Keratinocyte (primary cell): ENCODE measurements around the gene TESK1. TPM values are rescaled to one million over a fixed set of nuclear protein-coding genes. Genes with fewer than 3 reads are reported as not detected.
"Not testable (repeated sequence)": the region's sequence is repeated elsewhere in the genome, so short reads cannot be mapped to it uniquely, and the experiment has no call there.

Experiments used
- DNase-seq: peaks from one replicate; pipeline ENCODE4 v3.0.0-alpha.2; 2011; ENCODE audit warnings: low read depth, missing footprints, low spot score
- FAIRE-seq: peaks from 2 replicates; lab custom pipeline; 2011; peaks lifted over from hg19 to GRCh38; lab: Jason Lieb, UNC
- H2AFZ ChIP-seq: 2 replicates; pipeline ENCODE4 v1.6.0; 2012; ENCODE audit warnings: low read length, control low read depth, inconsistent platforms; ENCODE audit not compliant: control insufficient read depth
- H3K27ac ChIP-seq: 2 replicates; pipeline ENCODE4 v1.5.1; 2011; ENCODE audit warnings: low read length; ENCODE audit not compliant: control insufficient read depth, insufficient read depth
- H3K27me3 ChIP-seq: 3 replicates; pipeline ENCODE4 v1.6.0; 2011; ENCODE audit warnings: low read length; ENCODE audit not compliant: control insufficient read depth, insufficient read depth; ENCODE audit errors: extremely low read depth
- H3K36me3 ChIP-seq, 2 experiments: 2 replicates in 1 of 2; 3 replicates in 1 of 2; pipeline ENCODE4 v1.5.1; 2011; ENCODE audit warnings: low read length in 2 of 2, mild to moderate bottlenecking in 1 of 2; ENCODE audit not compliant: control insufficient read depth in 2 of 2, insufficient read depth in 2 of 2; ENCODE audit errors: extremely low read depth in 1 of 2
- H3K4me1 ChIP-seq: 3 replicates; pipeline ENCODE4 v1.5.1; 2011; ENCODE audit warnings: low read length; ENCODE audit not compliant: control insufficient read depth, insufficient read depth; ENCODE audit errors: extremely low read depth
- H3K4me2 ChIP-seq: 3 replicates; pipeline ENCODE4 v1.6.0; 2011; ENCODE audit warnings: low read depth, low read length; ENCODE audit not compliant: control insufficient read depth, insufficient read depth; ENCODE audit errors: extremely low read depth
- H3K4me3 ChIP-seq, 3 experiments: fragments of 200-600 bp in 1 of 3; sonication (generic) in 1 of 3; 2 replicates in 2 of 3; 3 replicates in 1 of 3; pipeline ENCODE4 v1.5.1; 2011 to 2016; ENCODE audit warnings: low read length in 3 of 3, mild to moderate bottlenecking in 3 of 3, control low read depth in 2 of 3, inconsistent platforms in 1 of 3, low read depth in 1 of 3, mixed read lengths in 1 of 3, mixed run types in 1 of 3, moderate library complexity in 1 of 3; ENCODE audit not compliant: control insufficient read depth in 2 of 3, insufficient read depth in 2 of 3; ENCODE audit errors: extremely low read depth in 1 of 3
- H3K79me2 ChIP-seq: 2 replicates; pipeline ENCODE4 v1.6.0; 2012; ENCODE audit warnings: low read length; ENCODE audit not compliant: control insufficient read depth, insufficient read depth
- H3K9ac ChIP-seq: 3 replicates; pipeline ENCODE4 v1.6.0; 2011; ENCODE audit warnings: low read length; ENCODE audit not compliant: control insufficient read depth, insufficient read depth; ENCODE audit errors: extremely low read depth
- H3K9me1 ChIP-seq: 3 replicates; pipeline ENCODE4 v1.6.0; 2011; ENCODE audit warnings: low read length; ENCODE audit not compliant: control insufficient read depth, insufficient read depth; ENCODE audit errors: extremely low read depth
- H3K9me3 ChIP-seq: 2 replicates; pipeline ENCODE4 v1.5.1; 2012; ENCODE audit warnings: low read depth, low read length; ENCODE audit not compliant: control insufficient read depth
- H4K20me1 ChIP-seq: 3 replicates; pipeline ENCODE4 v1.6.0; 2011; ENCODE audit warnings: low read length; ENCODE audit not compliant: control insufficient read depth, insufficient read depth; ENCODE audit errors: extremely low read depth
- EZH2 ChIP-seq: IDR thresholded peaks from one replicate; pipeline ENCODE4 v1.6.1; 2012; ENCODE audit warnings: inconsistent platforms, mild to moderate bottlenecking, low read length, moderate library complexity
- dilution Hi-C: fragments of 300-500 bp; cut with MboI; formaldehyde crosslinking; loops from one replicate; pipeline ENCODE4 v1.7.0; 2020; ENCODE audit warnings: low sequenced_read_pairs; ENCODE audit not compliant: extremely low pct_ligation_motif_present
- polyA plus RNA-seq, 5 experiments: library from polyadenylated mRNA; depleted of rRNA in 3 of 5; stranded (reverse) in 3 of 5; stranded (forward) in 1 of 5; unstranded in 1 of 5; fragments of >200 nt; gene quantifications; 1 replicate in 1 of 5; 2 replicates in 3 of 5; 3 replicates in 1 of 5; pipeline versions ENCODE4 v1.2.1 to v1.2.3, GENCODE V29; 2011 to 2012; ENCODE audit warnings: missing spikeins in 2 of 5, low read depth in 1 of 5, low replicate concordance in 1 of 5
- TF ChIP-seq, protein P1 (sequence below), 3 experiments: IDR thresholded peaks in 1 of 3; conservative IDR thresholded peaks in 1 of 3; optimal IDR thresholded peaks in 1 of 3; 2 replicates in 2 of 3; 3 replicates in 1 of 3; pipeline versions ENCODE3 to v1.5.1; 2011; ENCODE audit warnings: low read length in 3 of 3, mild to moderate bottlenecking in 3 of 3, moderate library complexity in 2 of 3, control low read depth in 1 of 3, inconsistent platforms in 1 of 3; ENCODE audit not compliant: insufficient read depth in 2 of 3; ENCODE audit errors: extremely low read depth in 1 of 3

TESK1 gene
- polyA plus RNA-seq, 1 donor (not counting 4 experiments of a cell fraction or from before 2014, with no cell fraction given), result 11.2 TPM

DNA sequence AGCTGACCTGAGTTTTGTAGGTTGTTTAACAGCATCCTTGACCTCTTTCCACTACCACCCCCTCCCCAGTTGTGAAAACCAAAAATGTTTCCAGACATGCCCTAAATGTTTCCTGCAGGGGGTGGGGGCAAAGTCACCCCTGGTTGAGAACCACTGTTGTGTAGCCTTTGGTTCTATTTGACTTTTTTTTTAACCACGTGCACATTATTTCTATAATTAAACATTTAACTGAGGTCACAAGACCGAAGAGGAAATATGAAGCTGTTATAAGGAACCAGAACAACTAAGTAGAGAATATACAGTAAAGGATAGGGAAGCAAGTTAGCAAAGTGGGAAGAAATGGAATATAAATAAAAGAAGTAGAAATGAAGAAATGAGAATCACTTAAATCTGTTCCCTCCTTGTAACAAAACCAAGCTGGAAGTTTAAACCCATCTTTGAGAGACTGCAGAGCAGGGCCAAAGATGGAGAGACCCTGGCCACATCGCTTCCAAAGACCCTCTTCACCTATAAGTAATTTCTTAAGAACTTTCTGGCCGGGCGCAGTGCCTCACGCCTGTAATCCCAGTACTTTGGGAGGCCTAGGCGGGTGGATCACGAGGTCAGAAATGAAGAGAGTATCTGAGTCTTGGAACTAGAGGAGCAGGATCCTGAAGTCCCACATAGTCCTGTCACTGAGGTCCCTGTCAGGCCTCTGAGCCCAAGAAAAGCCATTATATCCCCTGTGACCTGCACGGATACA is 31.2 kb downstream of the TESK1 start:
- no peak overlapping the region for H3K4me3 ChIP-seq
- no peak overlapping the region for H3K9ac ChIP-seq
- H3K79me2 ChIP-seq, result no peaks in the 10 kb centered on the region
- H3K27me3 ChIP-seq, result no peaks in the 10 kb centered on the region
- dilution Hi-C loops, result no loop called here
- no peak for TF ChIP-seq EZH2
- TF ChIP-seq, protein P1, sequence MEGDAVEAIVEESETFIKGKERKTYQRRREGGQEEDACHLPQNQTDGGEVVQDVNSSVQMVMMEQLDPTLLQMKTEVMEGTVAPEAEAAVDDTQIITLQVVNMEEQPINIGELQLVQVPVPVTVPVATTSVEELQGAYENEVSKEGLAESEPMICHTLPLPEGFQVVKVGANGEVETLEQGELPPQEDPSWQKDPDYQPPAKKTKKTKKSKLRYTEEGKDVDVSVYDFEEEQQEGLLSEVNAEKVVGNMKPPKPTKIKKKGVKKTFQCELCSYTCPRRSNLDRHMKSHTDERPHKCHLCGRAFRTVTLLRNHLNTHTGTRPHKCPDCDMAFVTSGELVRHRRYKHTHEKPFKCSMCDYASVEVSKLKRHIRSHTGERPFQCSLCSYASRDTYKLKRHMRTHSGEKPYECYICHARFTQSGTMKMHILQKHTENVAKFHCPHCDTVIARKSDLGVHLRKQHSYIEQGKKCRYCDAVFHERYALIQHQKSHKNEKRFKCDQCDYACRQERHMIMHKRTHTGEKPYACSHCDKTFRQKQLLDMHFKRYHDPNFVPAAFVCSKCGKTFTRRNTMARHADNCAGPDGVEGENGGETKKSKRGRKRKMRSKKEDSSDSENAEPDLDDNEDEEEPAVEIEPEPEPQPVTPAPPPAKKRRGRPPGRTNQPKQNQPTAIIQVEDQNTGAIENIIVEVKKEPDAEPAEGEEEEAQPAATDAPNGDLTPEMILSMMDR (optimal IDR thresholded peaks at IDR 0.05 in 1 of 3, IDR thresholded peaks at IDR 0.05 in 1 of 3, conservative IDR thresholded peaks at IDR 0.05 in 1 of 3; ENCODE audit: extremely low read depth in 1 of 3, insufficient read depth in 2 of 3, low read length in 3 of 3), result no peak
- no peak overlapping the region for H3K27ac ChIP-seq
- H3K4me2 ChIP-seq, result no peak overlapping the region
- no peak overlapping the region for H2AFZ ChIP-seq
- no peak for FAIRE-seq
- H4K20me1 ChIP-seq, result no peaks in the 10 kb centered on the region
- H3K9me3 ChIP-seq, result no peaks in the 10 kb centered on the region
- H3K9me1 ChIP-seq, result no peaks in the 10 kb centered on the region
- H3K4me1 ChIP-seq, result no peaks in the 10 kb centered on the region
- no peak for DNase-seq
- no peaks in the 10 kb centered on the region for H3K36me3 ChIP-seq

DNA sequence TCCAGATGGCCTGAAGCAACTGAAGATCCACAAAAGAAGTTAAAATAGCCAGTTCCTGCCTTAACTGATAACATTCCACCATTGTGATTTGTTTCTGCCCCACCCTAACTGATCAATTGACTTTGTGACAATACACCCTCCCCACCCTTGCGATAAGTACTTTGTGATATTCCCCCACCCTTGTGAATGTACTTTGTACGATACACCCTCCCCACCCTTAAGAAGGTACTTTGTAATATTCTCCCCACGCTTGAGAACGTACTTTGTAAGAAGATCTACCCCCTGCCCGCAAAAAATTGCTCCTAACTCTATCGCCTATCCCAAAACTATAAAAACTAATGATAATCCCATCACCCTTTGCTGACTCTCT is 31.8 kb downstream of the TESK1 start:
- H3K27ac ChIP-seq, H4K20me1 ChIP-seq, H3K27me3 ChIP-seq, DNase-seq, H3K79me2 ChIP-seq, H3K9me3 ChIP-seq, H3K36me3 ChIP-seq, H2AFZ ChIP-seq, H3K4me2 ChIP-seq, FAIRE-seq, dilution Hi-C loops, H3K9me1 ChIP-seq, H3K9ac ChIP-seq, H3K4me1 ChIP-seq, H3K4me3 ChIP-seq: not testable (repeated sequence)

DNA sequence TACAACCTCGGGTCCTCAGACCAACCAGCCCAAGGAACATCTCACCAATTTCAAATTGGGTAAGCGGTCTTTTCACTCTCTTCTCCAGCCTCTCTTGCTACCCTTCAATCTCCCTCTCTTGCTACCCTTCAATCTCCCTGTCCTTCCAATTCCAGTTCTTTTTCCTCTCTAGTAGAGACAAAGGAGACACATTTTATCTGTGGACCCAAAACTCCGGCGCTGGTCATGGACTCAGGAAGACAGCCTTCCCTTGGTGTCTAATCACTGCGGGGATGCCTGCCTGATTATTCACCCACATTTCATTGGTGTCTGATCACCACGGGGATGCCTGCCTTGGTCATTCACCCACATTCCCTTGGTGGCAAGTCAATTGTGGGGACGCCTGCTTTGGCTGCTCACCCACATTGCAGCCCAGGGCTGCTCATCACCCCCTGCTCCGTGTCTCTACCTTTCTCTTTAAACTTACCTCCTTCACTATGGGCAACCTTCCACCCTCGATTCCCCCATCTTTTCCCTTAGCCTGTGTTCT is 32.4 kb downstream of the TESK1 start:
- dilution Hi-C loops, DNase-seq, FAIRE-seq: not testable (repeated sequence)

DNA sequence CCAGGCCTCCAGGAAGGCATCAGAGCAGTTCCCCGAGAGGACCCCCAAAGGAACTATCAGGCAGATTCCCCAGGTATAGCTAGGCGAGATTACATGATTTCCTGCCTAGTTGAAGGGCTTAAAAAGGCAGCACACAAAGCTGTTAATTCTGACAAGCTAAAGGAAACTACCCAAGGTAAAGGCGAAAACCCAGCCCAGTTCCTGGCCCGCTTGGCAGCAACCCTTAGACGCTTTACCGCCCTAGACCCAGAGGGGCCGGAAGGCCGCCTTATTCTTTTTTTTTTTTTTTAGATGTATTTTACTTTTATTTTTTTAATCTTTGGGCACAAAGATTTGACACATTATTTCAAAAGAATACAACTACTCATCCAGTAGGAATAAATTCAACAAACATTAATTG is 33.7 kb downstream of the TESK1 start:
- H3K9me3 ChIP-seq, H3K9me1 ChIP-seq, H3K4me2 ChIP-seq, H3K9ac ChIP-seq, H3K27ac ChIP-seq, FAIRE-seq, H3K27me3 ChIP-seq, H2AFZ ChIP-seq, H3K4me1 ChIP-seq, DNase-seq, H3K4me3 ChIP-seq, H4K20me1 ChIP-seq, dilution Hi-C loops, H3K36me3 ChIP-seq, H3K79me2 ChIP-seq: not testable (repeated sequence)

More for the DNA sequence above, 32.4 kb downstream of the TESK1 start:
- H3K9ac ChIP-seq, H3K79me2 ChIP-seq, H3K27me3 ChIP-seq, H3K4me3 ChIP-seq, H3K4me1 ChIP-seq, H3K27ac ChIP-seq, H3K36me3 ChIP-seq, H3K4me2 ChIP-seq, H2AFZ ChIP-seq, H3K9me3 ChIP-seq, H4K20me1 ChIP-seq, H3K9me1 ChIP-seq: not testable (repeated sequence)
